ENCODE results near the gene ERFL.

The ERFL gene

GRCh38 chr19:41869374-41869955, 58.8 kb downstream of the ERFL start:
- peaks cover 41% of the 10 kb centered on the region for H3K79me2 ChIP-seq (ENCODE audit: insufficient read depth, low read depth)
- H4K20me1 ChIP-seq (ENCODE audit: insufficient read depth), result peaks cover 29% of the 10 kb centered on the region
- H3K27ac ChIP-seq, result peak overlapping the region; percentile 26; the same call in 1 of the 2 replicates
- H3K36me3 ChIP-seq (ENCODE audit: insufficient read depth), result peaks cover 24% of the 10 kb centered on the region; the same call in 1 of the 2 replicates
- peak overlapping the region; percentile 14; the same call in 1 of the 2 replicates for H3K4me2 ChIP-seq
- TF ChIP-seq, protein P1, sequence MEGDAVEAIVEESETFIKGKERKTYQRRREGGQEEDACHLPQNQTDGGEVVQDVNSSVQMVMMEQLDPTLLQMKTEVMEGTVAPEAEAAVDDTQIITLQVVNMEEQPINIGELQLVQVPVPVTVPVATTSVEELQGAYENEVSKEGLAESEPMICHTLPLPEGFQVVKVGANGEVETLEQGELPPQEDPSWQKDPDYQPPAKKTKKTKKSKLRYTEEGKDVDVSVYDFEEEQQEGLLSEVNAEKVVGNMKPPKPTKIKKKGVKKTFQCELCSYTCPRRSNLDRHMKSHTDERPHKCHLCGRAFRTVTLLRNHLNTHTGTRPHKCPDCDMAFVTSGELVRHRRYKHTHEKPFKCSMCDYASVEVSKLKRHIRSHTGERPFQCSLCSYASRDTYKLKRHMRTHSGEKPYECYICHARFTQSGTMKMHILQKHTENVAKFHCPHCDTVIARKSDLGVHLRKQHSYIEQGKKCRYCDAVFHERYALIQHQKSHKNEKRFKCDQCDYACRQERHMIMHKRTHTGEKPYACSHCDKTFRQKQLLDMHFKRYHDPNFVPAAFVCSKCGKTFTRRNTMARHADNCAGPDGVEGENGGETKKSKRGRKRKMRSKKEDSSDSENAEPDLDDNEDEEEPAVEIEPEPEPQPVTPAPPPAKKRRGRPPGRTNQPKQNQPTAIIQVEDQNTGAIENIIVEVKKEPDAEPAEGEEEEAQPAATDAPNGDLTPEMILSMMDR (conservative IDR thresholded peaks at IDR 0.05; ENCODE audit: low read depth, low read length), result no peak
- H3K27me3 ChIP-seq (ENCODE audit: insufficient read depth, low read depth), result no peaks in the 10 kb centered on the region; the same call in 1 of the 2 replicates
- peaks cover 88% of the 10 kb centered on the region for H3K4me1 ChIP-seq (ENCODE audit: low read depth, poor library complexity, severe bottlenecking)
- H3K9ac ChIP-seq, result no peak overlapping the region
- no peak overlapping the region for H3K4me3 ChIP-seq (IDR thresholded peaks at IDR 0.05; ENCODE audit: insufficient read depth, low read depth, low read length)
- H2AFZ ChIP-seq (ENCODE audit: low read depth), result no peak overlapping the region

- no peaks in the 10 kb centered on the region; the same call in 1 of the 2 replicates for H3K27me3 ChIP-seq (ENCODE audit: insufficient read depth, low read depth)
- H3K4me1 ChIP-seq (ENCODE audit: low read depth, poor library complexity, severe bottlenecking), result peaks cover 93% of the 10 kb centered on the region
- H3K36me3 ChIP-seq (ENCODE audit: insufficient read depth), result peaks cover 29% of the 10 kb centered on the region; the same call in 1 of the 2 replicates
- no peak overlapping the region for H3K27ac ChIP-seq
- H4K20me1 ChIP-seq (ENCODE audit: insufficient read depth), result peaks cover 34% of the 10 kb centered on the region
- H3K4me2 ChIP-seq, result peak overlapping the region; percentile 14; the same call in 1 of the 2 replicates
- H3K79me2 ChIP-seq (ENCODE audit: insufficient read depth, low read depth), result peaks cover 47% of the 10 kb centered on the region
- no peak overlapping the region for H2AFZ ChIP-seq (ENCODE audit: low read depth)
- no peak overlapping the region for H3K4me3 ChIP-seq (IDR thresholded peaks at IDR 0.05; ENCODE audit: insufficient read depth, low read depth, low read length)
- TF ChIP-seq, protein P1 (conservative IDR thresholded peaks at IDR 0.05; ENCODE audit: low read depth, low read length), result no peak
- no peak overlapping the region for H3K9ac ChIP-seq
Measured at GRCh38 chr19:41868989-41869300, 59.3 kb downstream of the ERFL start.

DNA sequence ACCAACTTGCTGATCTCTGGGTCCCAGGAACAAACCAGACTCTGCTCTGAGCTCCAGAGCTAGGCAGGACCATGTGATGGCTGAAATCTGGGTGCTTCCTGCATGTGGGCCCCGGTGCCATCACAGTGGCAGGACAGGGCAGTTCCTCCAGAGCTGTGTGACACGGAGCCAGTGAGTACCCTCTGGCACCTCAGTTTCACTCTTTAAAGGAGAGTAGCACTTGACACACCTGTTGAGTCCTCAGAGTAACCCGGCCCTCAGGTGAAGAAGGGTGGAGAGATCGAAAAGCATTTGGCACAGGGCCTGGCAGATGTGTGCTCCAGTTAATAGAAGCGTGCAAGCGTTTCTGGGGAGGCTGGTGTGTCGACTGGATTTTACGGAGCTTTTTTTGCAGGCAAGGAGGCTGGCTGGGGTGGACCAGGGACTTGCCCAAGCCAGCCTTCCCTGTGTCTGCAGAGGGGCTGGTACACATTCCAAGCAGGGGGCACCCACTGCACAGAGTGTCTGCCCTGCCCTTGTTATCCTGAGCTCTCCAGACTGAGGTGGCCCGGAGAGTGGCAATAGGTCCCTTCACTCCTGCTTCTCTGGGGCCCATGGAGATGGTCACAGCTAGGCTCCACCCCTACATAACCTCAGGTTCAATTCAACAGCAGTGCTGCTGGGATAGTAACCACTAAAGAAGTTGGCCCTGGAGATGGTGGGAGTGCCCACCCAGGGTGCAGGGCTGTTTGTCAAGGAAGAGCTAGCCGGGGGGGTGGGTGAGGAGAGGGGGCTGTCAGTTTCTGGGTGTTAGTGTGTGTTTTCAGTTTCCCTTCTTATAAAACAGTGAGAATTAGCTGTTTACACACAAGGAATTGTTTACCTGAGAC, 59.9 kb downstream of the ERFL start:
- Histone ChIP-seq H3K4me2 (peak overlapping the region; percentile 14; the same call in 1 of the 2 replicates), H3K79me2 (ENCODE audit: insufficient read depth, low read depth) (peaks cover 52% of the 10 kb centered on the region), H3K9ac (no peak overlapping the region), H3K36me3 (ENCODE audit: insufficient read depth) (peaks cover 33% of the 10 kb centered on the region; the same call in 1 of the 2 replicates), H4K20me1 (ENCODE audit: insufficient read depth) (peaks cover 36% of the 10 kb centered on the region), H3K27me3 (ENCODE audit: insufficient read depth, low read depth) (no peaks in the 10 kb centered on the region; the same call in 1 of the 2 replicates), H3K4me3 (IDR thresholded peaks at IDR 0.05; ENCODE audit: insufficient read depth, low read depth, low read length) (no peak overlapping the region), H3K27ac (peak overlapping the region; percentile 29; the same call in 1 of the 2 replicates), H2AFZ (ENCODE audit: low read depth) (no peak overlapping the region), H3K4me1 (ENCODE audit: low read depth, poor library complexity, severe bottlenecking) (peaks cover 99% of the 10 kb centered on the region)
- TF ChIP-seq, protein P1 (conservative IDR thresholded peaks at IDR 0.05; ENCODE audit: low read depth, low read length), result no peak

GRCh38 chr19:41866284-41866683, 62.0 kb downstream of the ERFL start:
- Histone ChIP-seq H3K79me2 (ENCODE audit: insufficient read depth, low read depth) (peaks cover 72% of the 10 kb centered on the region), H3K27me3 (ENCODE audit: insufficient read depth, low read depth) (no peaks in the 10 kb centered on the region; the same call in 1 of the 2 replicates), H2AFZ (ENCODE audit: low read depth) (no peak overlapping the region), H3K4me2 (peak overlapping the region; percentile 11; the same call in 1 of the 2 replicates), H3K4me3 (IDR thresholded peaks at IDR 0.05; ENCODE audit: insufficient read depth, low read depth, low read length) (no peak overlapping the region), H3K27ac (no peak overlapping the region), H3K9ac (no peak overlapping the region), H4K20me1 (ENCODE audit: insufficient read depth) (peaks cover 42% of the 10 kb centered on the region), H3K4me1 (ENCODE audit: low read depth, poor library complexity, severe bottlenecking) (peaks cover 100% of the 10 kb centered on the region), H3K36me3 (ENCODE audit: insufficient read depth) (peaks cover 52% of the 10 kb centered on the region; the same call in 1 of the 2 replicates)
- TF ChIP-seq, protein P1 (conservative IDR thresholded peaks at IDR 0.05; ENCODE audit: low read depth, low read length), result no peak

Measured in KMS-11 (cell line).